IMR-90 (cell line): ENCODE data around the gene STXBP6. TPM values are rescaled to one million over a fixed set of nuclear protein-coding genes. Genes with fewer than 3 reads are reported as not detected.

ENCODE experiments used
- ATAC-seq: fragments of 200-7000 bp; cut with Tn5 transposase; 2 replicates; pipeline ENCODE4 v1.9.1; 2020; ENCODE audit warnings: low read depth, mild to moderate bottlenecking, moderate library complexity
- BruUV-seq: library from RNA; stranded (reverse); fragments of 400-500 nt; replicated peaks from 2 replicates; lab custom pipeline; 2021; lab: Mats Ljungman, UMichigan
- CTCF ChIA-PET: fragments of 300-600 bp; formaldehyde crosslinking; extraction: SDS; loops from one replicate; lab custom pipeline; 2021; ENCODE audit warnings: antibody characterized with exemption; lab: Yijun Ruan, JAX
- POLR2A ChIA-PET: fragments of 300-600 bp; sonication (Branson Sonifier 250); formaldehyde crosslinking; loops from one replicate; lab custom pipeline; 2022; ENCODE audit warnings: antibody characterized with exemption; ENCODE audit not compliant: unreplicated experiment; lab: Charles Lee
- DNase-seq: peaks from one replicate; pipeline ENCODE4 v3.0.0; 2013
- H2AFZ ChIP-seq: replicated peaks from 2 replicates; pipeline ENCODE3; 2013; ENCODE audit warnings: low read length, mild to moderate bottlenecking; ENCODE audit not compliant: poor library complexity
- H2AK5ac ChIP-seq: 2 replicates; pipeline ENCODE4 v1.6.1; 2013; ENCODE audit warnings: low read depth, low read length, inconsistent platforms
- H2AK9ac ChIP-seq: replicated peaks from 2 replicates; pipeline ENCODE3; 2013; ENCODE audit warnings: mild to moderate bottlenecking, low read depth, low read length, moderate library complexity; ENCODE audit not compliant: poor library complexity
- H2BK120ac ChIP-seq: 2 replicates; pipeline ENCODE4 v1.6.1; 2013; ENCODE audit warnings: low read depth, low read length, inconsistent platforms
- H2BK15ac ChIP-seq: 3 replicates; pipeline ENCODE4 v1.6.1; 2013; ENCODE audit warnings: low read depth, low read length, inconsistent platforms
- H2BK20ac ChIP-seq: 2 replicates; pipeline ENCODE4 v1.6.1; 2013; ENCODE audit warnings: low read depth, mild to moderate bottlenecking, inconsistent platforms, low read length, moderate library complexity
- H2BK5ac ChIP-seq: 2 replicates; pipeline ENCODE4 v1.6.1; 2013; ENCODE audit warnings: mild to moderate bottlenecking, low read depth, low read length, inconsistent platforms; ENCODE audit not compliant: poor library complexity, severe bottlenecking
- H3K14ac ChIP-seq: replicated peaks from 2 replicates; pipeline ENCODE4 v1.6.1; 2013; ENCODE audit warnings: low read depth, low read length, inconsistent platforms
- H3K18ac ChIP-seq: 2 replicates; pipeline ENCODE4 v1.6.1; 2013; ENCODE audit warnings: low read depth, low read length, control low read depth
- H3K23ac ChIP-seq: 2 replicates; pipeline ENCODE4 v1.6.1; 2013; ENCODE audit warnings: low read depth, low read length, inconsistent platforms
- H3K27ac ChIP-seq: 2 replicates; pipeline ENCODE4 v1.5.1; 2013; ENCODE audit warnings: mild to moderate bottlenecking, control low read depth, low read length; ENCODE audit not compliant: insufficient read depth
- H3K27me3 ChIP-seq: 2 replicates; pipeline ENCODE4 v1.6.1; 2013; ENCODE audit warnings: low read length; ENCODE audit not compliant: control insufficient read depth, insufficient read depth
- H3K36me3 ChIP-seq: 2 replicates; pipeline ENCODE4 v1.6.1; 2013; ENCODE audit warnings: low read length, mixed read lengths; ENCODE audit not compliant: control insufficient read depth, insufficient read depth
- H3K4ac ChIP-seq: 2 replicates; pipeline ENCODE4 v1.6.1; 2013; ENCODE audit warnings: low read depth, low read length, inconsistent platforms
- H3K4me1 ChIP-seq: 2 replicates; pipeline ENCODE4 v1.6.1; 2013; ENCODE audit warnings: low read length, mixed read lengths; ENCODE audit not compliant: control insufficient read depth, insufficient read depth
- H3K4me2 ChIP-seq: 2 replicates; pipeline ENCODE4 v1.6.1; 2013; ENCODE audit warnings: low read depth, mild to moderate bottlenecking, control low read depth, low read length, moderate library complexity
- H3K4me3 ChIP-seq: 2 replicates; pipeline ENCODE4 v1.5.1; 2013; ENCODE audit warnings: low read depth, mild to moderate bottlenecking, control low read depth, low read length, moderate library complexity; ENCODE audit not compliant: insufficient read depth
- H3K56ac ChIP-seq: 2 replicates; pipeline ENCODE4 v1.6.1; 2013; ENCODE audit warnings: low read length, inconsistent platforms; ENCODE audit not compliant: insufficient read depth; ENCODE audit errors: extremely low read depth
- H3K79me1 ChIP-seq, 2 experiments: 2 replicates each; pipeline ENCODE4 v1.6.1; 2013; ENCODE audit warnings: low read length in 2 of 2, inconsistent platforms in 1 of 2, low read depth in 1 of 2
- H3K9ac ChIP-seq: 2 replicates; pipeline ENCODE4 v1.6.1; 2013; ENCODE audit warnings: low read depth, low read length, control low read depth
- H3K9me1 ChIP-seq: 2 replicates; pipeline ENCODE4 v1.6.1; 2013; ENCODE audit warnings: low read length, inconsistent platforms; ENCODE audit not compliant: insufficient read depth
- H3K9me3 ChIP-seq: 2 replicates; pipeline ENCODE4 v1.6.1; 2013; ENCODE audit warnings: low read length; ENCODE audit not compliant: control insufficient read depth, insufficient read depth
- H4K20me1 ChIP-seq: 2 replicates; pipeline ENCODE4 v1.6.1; 2013; ENCODE audit warnings: low read length, inconsistent platforms; ENCODE audit not compliant: insufficient read depth
- H4K5ac ChIP-seq: 2 replicates; pipeline ENCODE4 v1.6.1; 2013; ENCODE audit warnings: mild to moderate bottlenecking, low read depth, low read length, control low read depth
- H4K8ac ChIP-seq, 2 experiments: 2 replicates each; pipeline ENCODE4 v1.6.1; 2013; ENCODE audit warnings: low read depth in 2 of 2, low read length in 2 of 2, control low read depth in 1 of 2, inconsistent platforms in 1 of 2
- H4K91ac ChIP-seq: 2 replicates; pipeline ENCODE4 v1.6.1; 2013; ENCODE audit warnings: low read depth, low read length, inconsistent platforms; ENCODE audit not compliant: insufficient read depth
- FOS ChIP-seq: fragments of 150-350 bp; IDR thresholded peaks from 2 replicates; pipeline ENCODE4 v1.6.1; 2016; ENCODE audit warnings: low read depth, low read length
- NFE2L2 ChIP-seq: fragments of 150-350 bp; IDR thresholded peaks from 2 replicates; pipeline ENCODE4 v1.6.1; 2016; ENCODE audit warnings: low read depth, mild to moderate bottlenecking, low read length
- RFX5 ChIP-seq: IDR thresholded peaks from 2 replicates; pipeline ENCODE4 v1.8.0; 2012; ENCODE audit warnings: low read depth, mild to moderate bottlenecking, low read length, moderate library complexity
- SMC3 ChIP-seq: fragments of 150-350 bp; IDR thresholded peaks from 2 replicates; pipeline ENCODE4 v1.6.1; 2016; ENCODE audit warnings: low read depth, mild to moderate bottlenecking, antibody characterized with exemption, low read length, moderate library complexity
- WGBS, 2 experiments: methylation state at CpG; one replicate each; pipeline versions ENCODE4 v1.1.5 to v1.1.7; 2013; ENCODE audit warnings: missing lambda C conversion rate in 2 of 2; ENCODE audit not compliant: insufficient read length in 1 of 2; ENCODE audit errors: extremely low coverage in 2 of 2; 5-methylcytosine and 5-hydroxymethylcytosine counted together
- dilution Hi-C: fragments of 300-500 bp; cut with HindIII; formaldehyde crosslinking; loops from one replicate; pipeline ENCODE4 v1.14.3; 2018; ENCODE audit warnings: low sequenced_read_pairs; ENCODE audit not compliant: unreplicated experiment
- in situ Hi-C: fragments of 300-500 bp; cut with MboI; formaldehyde crosslinking; loops from 3 replicates; pipeline ENCODE4 v1.14.3; 2019; ENCODE audit warnings: low sequenced_read_pairs, inconsistent platforms, mixed read lengths
- intact Hi-C: fragments of 100-400 bp; cut with micrococcal nuclease; formaldehyde crosslinking; loops from 2 replicates; pipeline ENCODE4 v1.10.0; 2022
- polyA plus RNA-seq, 3 experiments: library from polyadenylated mRNA; depleted of rRNA; stranded (reverse); fragments of >200 nt; gene quantifications; 2 replicates each; pipeline ENCODE4 v1.2.3, GENCODE V29; 2012; ENCODE audit warnings: low replicate concordance in 1 of 3
- total RNA-seq: library from RNA; depleted of rRNA; stranded (reverse); fragments of >200 nt; gene quantifications from 2 replicates; pipeline ENCODE4 v1.2.3, GENCODE V29; 2012
- TF ChIP-seq, protein P1 (sequence below): fragments of 150-350 bp; IDR thresholded peaks from 2 replicates; pipeline ENCODE4 v1.6.1; 2016; ENCODE audit warnings: low read depth, mild to moderate bottlenecking, low read length, moderate library complexity, borderline replicate concordance
- TF ChIP-seq, protein P2 (sequence below): fragments of 150-350 bp; IDR thresholded peaks from 2 replicates; pipeline ENCODE4 v1.6.1; 2017; ENCODE audit warnings: mild to moderate bottlenecking, antibody characterized with exemption, low read length, low read depth

STXBP6 gene
- total and polyA plus RNA-seq, 2 of the 4 experiments (the other 2 are of a cell fraction): 14.2 to 14.3 TPM

DNA sequence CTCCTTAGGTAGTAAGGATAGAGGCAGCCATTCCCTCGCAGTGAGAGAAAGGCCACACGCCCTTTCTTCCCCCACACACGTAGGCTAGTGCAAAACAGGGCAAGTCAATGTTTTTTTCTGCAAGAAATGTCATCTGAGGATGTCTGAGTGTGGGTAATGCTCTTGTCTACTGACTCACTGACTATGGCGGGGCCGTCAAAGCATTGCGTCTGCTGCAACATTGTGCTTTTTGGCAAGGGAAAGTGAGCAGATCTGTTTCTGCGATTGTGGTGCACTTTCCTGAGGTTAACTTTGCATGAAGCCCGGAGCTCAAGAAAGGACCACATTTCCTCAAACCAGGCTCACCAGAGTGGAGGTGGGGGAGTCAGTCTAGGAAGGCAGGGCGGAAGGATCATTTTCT, 234.4 kb downstream of the STXBP6 start (continued):
- TF ChIP-seq, protein P1, sequence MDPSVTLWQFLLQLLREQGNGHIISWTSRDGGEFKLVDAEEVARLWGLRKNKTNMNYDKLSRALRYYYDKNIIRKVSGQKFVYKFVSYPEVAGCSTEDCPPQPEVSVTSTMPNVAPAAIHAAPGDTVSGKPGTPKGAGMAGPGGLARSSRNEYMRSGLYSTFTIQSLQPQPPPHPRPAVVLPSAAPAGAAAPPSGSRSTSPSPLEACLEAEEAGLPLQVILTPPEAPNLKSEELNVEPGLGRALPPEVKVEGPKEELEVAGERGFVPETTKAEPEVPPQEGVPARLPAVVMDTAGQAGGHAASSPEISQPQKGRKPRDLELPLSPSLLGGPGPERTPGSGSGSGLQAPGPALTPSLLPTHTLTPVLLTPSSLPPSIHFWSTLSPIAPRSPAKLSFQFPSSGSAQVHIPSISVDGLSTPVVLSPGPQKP: no peak
- TF ChIP-seq SMC3 (no peak), FOS (no peak)

DNA sequence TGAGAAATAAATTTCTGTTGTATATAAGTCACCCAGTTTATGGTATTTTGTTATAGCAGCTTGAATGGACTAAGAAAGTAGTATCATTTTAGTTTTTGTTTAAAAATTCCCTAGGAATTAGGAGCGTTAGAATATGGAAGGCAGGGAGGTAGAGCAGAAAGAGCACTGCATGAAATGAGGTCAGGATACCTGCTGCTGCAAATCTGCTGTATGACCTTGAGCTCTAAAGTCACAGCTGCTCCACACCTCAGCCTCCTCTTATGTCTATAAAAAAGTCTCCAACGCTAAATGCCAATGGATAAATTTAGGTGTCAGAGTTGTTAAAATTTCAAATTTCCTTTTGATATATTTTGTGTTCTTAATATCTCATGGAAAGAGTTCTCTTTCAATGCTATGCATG, 235.0 kb downstream of the STXBP6 start:
- Histone ChIP-seq H3K14ac (no peak overlapping the region), H4K5ac (no peak overlapping the region), H3K27me3 (no peaks in the 10 kb centered on the region), H3K9me1 (no peaks in the 10 kb centered on the region), H3K4me1 (peaks cover 2% of the 10 kb centered on the region; the same call in 1 of the 2 replicates), H3K79me1 (no peaks in the 10 kb centered on the region), H2AK9ac (no peak overlapping the region), H3K4ac (no peak overlapping the region), H2BK5ac (no peak overlapping the region), H3K23ac (no peak overlapping the region), H2BK15ac (no peak overlapping the region), H3K56ac (no peak overlapping the region), H3K4me3 (no peak overlapping the region), H2AFZ (no peak overlapping the region), H2BK120ac (no peak overlapping the region), H3K9ac (no peak overlapping the region), H3K9me3 (no peaks in the 10 kb centered on the region), H4K91ac (no peak overlapping the region), H3K4me2 (no peak overlapping the region), H4K20me1 (no peaks in the 10 kb centered on the region), H3K18ac (no peak overlapping the region), H3K27ac (no peak overlapping the region), H4K8ac (no peak overlapping the region), H2BK20ac (no peak overlapping the region), H2AK5ac (no peak overlapping the region), H3K36me3 (no peaks in the 10 kb centered on the region)
- DNase-seq: no peak
- ChIA-PET POLR2A (no interaction called here), CTCF (no interaction called here)
- intact Hi-C loops (loop anchor here (5.0 kb wide), 1 partner anchor 152 kb away; no protein-coding TSS in a partner anchor), in situ Hi-C loops (loop anchor here (5.0 kb wide), 2 partner anchors 227 to 317 kb away; no protein-coding TSS in a partner anchor), dilution Hi-C loops (no loop called here)
- BruUV-seq: no TSS peak
- no CpG with 5 or more reads among the region's 2 CpGs for WGBS, 2 experiments
- no peak for ATAC-seq
- TF ChIP-seq NFE2L2 (no peak), RFX5 (no peak)
- TF ChIP-seq, protein P2, sequence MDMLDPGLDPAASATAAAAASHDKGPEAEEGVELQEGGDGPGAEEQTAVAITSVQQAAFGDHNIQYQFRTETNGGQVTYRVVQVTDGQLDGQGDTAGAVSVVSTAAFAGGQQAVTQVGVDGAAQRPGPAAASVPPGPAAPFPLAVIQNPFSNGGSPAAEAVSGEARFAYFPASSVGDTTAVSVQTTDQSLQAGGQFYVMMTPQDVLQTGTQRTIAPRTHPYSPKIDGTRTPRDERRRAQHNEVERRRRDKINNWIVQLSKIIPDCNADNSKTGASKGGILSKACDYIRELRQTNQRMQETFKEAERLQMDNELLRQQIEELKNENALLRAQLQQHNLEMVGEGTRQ: no peak
